Activated T-helper 2 cell treated with anti-CD3 and anti-CD28 coated beads, Interferon-gamma antibody, Interleukin-2, Interleukin-4, amounts not matched to agents 10 μg/mL and 5 μg/mL and 100 μg/mL, durations not matched to agents 14 hours and 24 hours and 36 hours (primary cell): ENCODE measurements around the gene GALNT6. TPM values are rescaled to one million over a fixed set of nuclear protein-coding genes. Genes with fewer than 3 reads are reported as not detected.
"Not testable (repeated sequence)": the region's sequence is repeated elsewhere in the genome, so short reads cannot be mapped to it uniquely, and the experiment has no call there.

Source experiments
- DNase-seq: peaks from one replicate; pipeline ENCODE4 v3.0.0; 2021; ENCODE audit warnings: low spot score
- H3K27ac Mint-ChIP-seq: one replicate; pipeline ENCODE4 v1.8.0; 2021; ENCODE audit warnings: mixed read lengths
- H3K27me3 Mint-ChIP-seq: one replicate; pipeline ENCODE4 v1.8.0; 2021; ENCODE audit warnings: low read depth, mixed read lengths
- H3K36me3 Mint-ChIP-seq: one replicate; pipeline ENCODE4 v1.8.0; 2021; ENCODE audit warnings: low read depth, mixed read lengths
- H3K4me1 Mint-ChIP-seq: one replicate; pipeline ENCODE4 v1.8.0; 2021; ENCODE audit warnings: low read depth, mixed read lengths
- H3K4me3 Mint-ChIP-seq: one replicate; pipeline ENCODE4 v1.8.0; 2021; ENCODE audit warnings: low read depth, mild to moderate bottlenecking, moderate library complexity, mixed read lengths
- H3K9me3 Mint-ChIP-seq: one replicate; pipeline ENCODE4 v1.8.0; 2021; ENCODE audit warnings: mixed read lengths
- intact Hi-C: fragments of 100-400 bp; cut with micrococcal nuclease; formaldehyde crosslinking; loops from one replicate; pipeline ENCODE4 v1.15.1; 2023
- total RNA-seq: library from RNA; stranded (reverse); gene quantifications from 2 replicates; pipeline ENCODE4 v1.2.3, GENCODE V29; 2022

GALNT6 gene
- total RNA-seq, 1 donor from 2014 or later = 19.9 TPM

DNA sequence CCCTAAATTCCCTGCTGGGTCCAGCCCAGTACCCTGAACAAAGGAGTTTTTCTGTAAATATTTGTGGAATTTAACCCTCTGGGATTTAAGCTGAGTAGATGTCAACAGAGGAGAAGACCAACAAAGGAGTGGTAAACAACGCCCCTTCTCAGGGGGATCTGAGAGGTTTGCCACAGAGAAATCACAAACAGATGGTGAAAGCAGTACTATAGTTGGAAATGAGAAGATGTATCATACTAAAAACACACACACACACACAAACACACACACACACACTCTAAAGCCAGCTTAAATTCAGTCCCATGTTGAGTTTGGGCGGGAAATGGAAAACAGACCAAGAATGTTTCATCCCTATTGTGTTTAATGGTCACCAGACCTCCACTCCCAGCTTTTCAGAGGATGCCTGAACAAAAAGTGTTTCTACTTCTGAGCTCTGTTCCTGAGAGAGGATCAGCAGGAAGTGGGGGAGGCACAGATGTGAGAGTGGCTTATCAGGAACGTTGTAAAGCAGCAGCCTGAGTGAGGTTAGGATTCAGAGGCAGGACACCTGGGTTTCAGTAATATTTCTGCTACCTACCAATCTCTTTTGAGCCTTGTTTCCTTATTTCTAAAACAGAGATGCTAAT, 70.4 kb downstream of the GALNT6 start:
- Mint-ChIP-seq H3K36me3 (peaks cover 43% of the 10 kb centered on the region), H3K4me3 (peak overlapping the region; percentile 61), H3K27ac (peak overlapping the region; percentile 36), H3K27me3 (no peaks in the 10 kb centered on the region), H3K9me3 (no peaks in the 10 kb centered on the region), H3K4me1 (peaks cover 60% of the 10 kb centered on the region)
- intact Hi-C loops = loop anchor here (10.0 kb wide), 2 partner anchors 236 to 556 kb away; partner anchors contain the start of genes ATF1 and CSRNP2
- DNase-seq = no peak

DNA sequence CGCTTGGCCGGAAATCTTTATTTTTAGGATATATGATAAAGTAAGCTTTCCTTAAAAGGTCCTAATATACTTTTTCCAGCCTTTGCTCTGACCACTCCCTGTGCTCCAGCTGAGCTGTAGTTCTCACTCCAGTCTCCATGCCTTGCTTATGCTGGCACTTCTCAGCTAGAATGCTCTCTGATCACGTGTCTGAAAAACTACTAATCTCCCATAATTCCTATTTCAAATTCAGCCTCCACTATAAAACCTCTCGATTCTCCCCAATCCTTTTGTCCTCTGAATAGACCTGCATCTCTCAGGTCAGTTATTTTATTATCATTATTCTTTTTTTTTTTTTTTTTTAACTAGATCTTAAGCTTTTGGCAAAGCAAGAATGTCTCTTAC, 70.9 kb downstream of the GALNT6 start:
- intact Hi-C loops = loop anchor here (10.0 kb wide), 2 partner anchors 236 to 556 kb away; partner anchors contain the start of genes ATF1 and CSRNP2
- Mint-ChIP-seq H3K4me3 (peak overlapping the region; percentile 31), H3K4me1 (peaks cover 60% of the 10 kb centered on the region)

GRCh38 chr12:51318846-51319599, 72.2 kb downstream of the GALNT6 start:
- H3K27ac Mint-ChIP-seq = peak overlapping the region; percentile 82
- peaks cover 47% of the 10 kb centered on the region for H3K36me3 Mint-ChIP-seq
- no peaks in the 10 kb centered on the region for H3K9me3 Mint-ChIP-seq
- peaks cover 55% of the 10 kb centered on the region for H3K4me1 Mint-ChIP-seq
- intact Hi-C loops = no loop called here
- H3K27me3 Mint-ChIP-seq = no peaks in the 10 kb centered on the region
- DNase-seq = peak; percentile 32
- peak overlapping the region; percentile 54 for H3K4me3 Mint-ChIP-seq

More for the DNA sequence above, 70.9 kb downstream of the GALNT6 start:
- Mint-ChIP-seq H3K36me3 (peaks cover 47% of the 10 kb centered on the region), H3K27me3 (no peaks in the 10 kb centered on the region), H3K9me3 (no peaks in the 10 kb centered on the region), H3K27ac (peak overlapping the region; percentile 58)
- no peak for DNase-seq

DNA sequence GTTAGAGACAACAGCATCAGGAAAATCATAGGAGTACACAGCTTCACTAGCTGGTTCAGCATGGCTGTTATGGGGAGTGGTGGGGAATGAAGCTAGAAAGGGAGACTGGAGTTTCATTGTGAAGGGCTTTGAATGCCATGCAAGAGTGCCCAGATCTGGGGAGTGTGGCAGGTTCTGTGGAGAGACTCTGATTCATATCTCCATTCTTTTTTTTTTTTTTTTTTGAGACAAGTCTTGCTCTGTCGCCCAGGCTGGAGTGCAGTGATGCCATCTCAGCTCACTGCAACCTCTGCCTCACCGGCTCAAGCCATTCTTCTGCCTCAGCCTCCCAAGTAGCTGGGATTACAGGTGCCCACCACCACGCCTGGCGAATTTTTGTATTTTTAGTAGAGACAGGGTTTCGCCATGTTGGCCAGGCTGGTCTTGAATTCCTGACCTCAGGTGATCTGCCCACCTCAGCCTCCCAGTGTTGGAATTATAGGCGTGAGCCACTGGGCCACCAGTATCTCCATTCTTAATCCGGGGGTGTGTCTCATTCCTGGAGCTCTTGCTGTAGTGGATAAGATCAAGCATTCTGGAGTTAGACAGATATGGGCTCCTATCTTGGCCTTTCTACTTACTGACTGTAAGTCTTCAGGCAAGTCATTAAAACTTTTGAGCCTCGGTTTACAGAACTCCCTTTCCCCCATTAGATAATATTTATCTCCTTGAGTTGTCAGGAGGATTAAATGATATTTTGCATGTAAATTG, 73.0 kb downstream of the GALNT6 start:
- H3K36me3 Mint-ChIP-seq = peaks cover 48% of the 10 kb centered on the region
- intact Hi-C loops = not testable (repeated sequence)
- H3K27ac Mint-ChIP-seq = peak overlapping the region; percentile 82

GRCh38 chr12:51311389-51311788, 79.8 kb downstream of the GALNT6 start:
- Mint-ChIP-seq H3K4me3 (no peak overlapping the region), H3K36me3 (peaks cover 51% of the 10 kb centered on the region), H3K27me3 (no peaks in the 10 kb centered on the region), H3K4me1 (peaks cover 15% of the 10 kb centered on the region), H3K27ac (no peak overlapping the region), H3K9me3 (no peaks in the 10 kb centered on the region)
- intact Hi-C loops = no loop called here
- no peak for DNase-seq

More for the DNA sequence above, 73.0 kb downstream of the GALNT6 start:
- not testable (repeated sequence) for DNase-seq, H3K27me3 Mint-ChIP-seq, H3K9me3 Mint-ChIP-seq, H3K4me3 Mint-ChIP-seq
- H3K4me1 Mint-ChIP-seq = peaks cover 54% of the 10 kb centered on the region

GRCh38 chr12:51307655-51308593, 83.3 kb downstream of the GALNT6 start:
- Mint-ChIP-seq H3K27me3 (no peaks in the 10 kb centered on the region), H3K27ac (no peak overlapping the region), H3K4me3 (no peak overlapping the region), H3K9me3 (no peaks in the 10 kb centered on the region), H3K36me3 (peaks cover 51% of the 10 kb centered on the region), H3K4me1 (peaks cover 11% of the 10 kb centered on the region)
- intact Hi-C loops = no loop called here
- DNase-seq = no peak

- no peak overlapping the region for H3K27ac Mint-ChIP-seq
- H3K27me3 Mint-ChIP-seq = no peaks in the 10 kb centered on the region
Measured at GRCh38 chr12:51306507-51306906, 84.7 kb downstream of the GALNT6 start.

More at GRCh38 chr12:51306507-51306906, 84.7 kb downstream of the GALNT6 start:
- Mint-ChIP-seq H3K9me3 (no peaks in the 10 kb centered on the region), H3K4me1 (peaks cover 9% of the 10 kb centered on the region), H3K4me3 (no peak overlapping the region), H3K36me3 (peaks cover 52% of the 10 kb centered on the region)
- intact Hi-C loops = no loop called here
- no peak for DNase-seq

Other genes starting within 250 kb of the GALNT6 start
- 42.2 and 44.2 TPM in 2 replicates for gene TFCP2, start 218.3 kb downstream of the GALNT6 start, total RNA-seq
- 4.9 and 5.5 TPM in 2 replicates for gene POU6F1, start 173.3 kb downstream of the GALNT6 start, total RNA-seq
- gene DAZAP2, start 152.6 kb downstream of the GALNT6 start, total RNA-seq = 151 and 152 TPM in 2 replicates
- 0.44 TPM in 1 of 2 replicates, not detected in the other for gene SMAGP, start 121.0 kb downstream of the GALNT6 start, total RNA-seq
- gene BIN2, start 67.2 kb downstream of the GALNT6 start, total RNA-seq = 45.8 and 47.0 TPM in 2 replicates
- gene CELA1, start 44.7 kb downstream of the GALNT6 start, total RNA-seq = not detected in 2 replicates
- gene SLC4A8, start 33.4 kb upstream of the GALNT6 start, total RNA-seq = 1.6 and 2.6 TPM in 2 replicates
- 0.25 and 0.39 TPM in 2 replicates for gene SCN8A, start 199.8 kb upstream of the GALNT6 start, total RNA-seq